GM18502 (cell line): ENCODE measurements around the gene RNF43.

ENCODE experiments used
- ATAC-seq: cut with Tn5 transposase; IDR thresholded peaks from one replicate; pipeline ENCODE4 v1.9.1; 2021; ENCODE audit warnings: mild to moderate bottlenecking; ENCODE audit not compliant: unreplicated experiment, poor library complexity

Gene RNF43

GRCh38 chr17:58417300-58418092 is at the start of gene RNF43:
RNF43 (minus strand) TSS chr17:58417534; CDS start chr17:58415577, 1,957 bp downstream.
- ATAC-seq = peak; percentile 94

- no peak for ATAC-seq
Measured at GRCh38 chr17:58455491-58455890, 38.2 kb upstream of the RNF43 start.

GRCh38 chr17:58452738-58453137 is 35.4 kb upstream of the RNF43 start:
- no peak for ATAC-seq

GRCh38 chr17:58447039-58447975 is 30.0 kb upstream of the RNF43 start:
- peak; percentile 53 for ATAC-seq

- ATAC-seq = no peak
Measured at GRCh38 chr17:58446086-58446485, 28.8 kb upstream of the RNF43 start.

GRCh38 chr17:58436805-58437239 is 19.5 kb upstream of the RNF43 start:
- ATAC-seq = no peak

- no peak for ATAC-seq
Measured at GRCh38 chr17:58436245-58436644, 18.9 kb upstream of the RNF43 start.

- no peak for ATAC-seq
Measured at GRCh38 chr17:58432806-58433573, 15.7 kb upstream of the RNF43 start.

GRCh38 chr17:58427807-58428206 is 10.5 kb upstream of the RNF43 start:
- ATAC-seq = no peak

- no peak for ATAC-seq
Measured at GRCh38 chr17:58421711-58422110, 4.4 kb upstream of the RNF43 start.

GRCh38 chr17:58420827-58421226 is 3.5 kb upstream of the RNF43 start:
- no peak for ATAC-seq

GRCh38 chr17:58416937-58417299 is 416 bp downstream of the RNF43 start:
- no peak for ATAC-seq

GRCh38 chr17:58416396-58416795 is 938 bp downstream of the RNF43 start:
- no peak for ATAC-seq

GRCh38 chr17:58415371-58416055 is 1.8 kb downstream of the RNF43 start:
- no peak for ATAC-seq

GRCh38 chr17:58414596-58414997 is 2.7 kb downstream of the RNF43 start:
- ATAC-seq = no peak

GRCh38 chr17:58413684-58414083 is 3.6 kb downstream of the RNF43 start:
- no peak for ATAC-seq

GRCh38 chr17:58412961-58413586 is 4.3 kb downstream of the RNF43 start:
- ATAC-seq = no peak

GRCh38 chr17:58412064-58412703 is 5.2 kb downstream of the RNF43 start:
- ATAC-seq = no peak

- ATAC-seq = no peak
Measured at GRCh38 chr17:58411408-58411894, 5.9 kb downstream of the RNF43 start.
